Globus pallidus (tissue), 1 donor: ENCODE measurements around the gene RBM46.
A peak's percentile ranks its signal among the peaks of the same experiment; 100 is the strongest.

Source experiments
- DNase-seq: peaks from one replicate; pipeline ENCODE4 v3.0.0-alpha.2; 2015; ENCODE audit warnings: low spot score

The RBM46 gene, protein sequence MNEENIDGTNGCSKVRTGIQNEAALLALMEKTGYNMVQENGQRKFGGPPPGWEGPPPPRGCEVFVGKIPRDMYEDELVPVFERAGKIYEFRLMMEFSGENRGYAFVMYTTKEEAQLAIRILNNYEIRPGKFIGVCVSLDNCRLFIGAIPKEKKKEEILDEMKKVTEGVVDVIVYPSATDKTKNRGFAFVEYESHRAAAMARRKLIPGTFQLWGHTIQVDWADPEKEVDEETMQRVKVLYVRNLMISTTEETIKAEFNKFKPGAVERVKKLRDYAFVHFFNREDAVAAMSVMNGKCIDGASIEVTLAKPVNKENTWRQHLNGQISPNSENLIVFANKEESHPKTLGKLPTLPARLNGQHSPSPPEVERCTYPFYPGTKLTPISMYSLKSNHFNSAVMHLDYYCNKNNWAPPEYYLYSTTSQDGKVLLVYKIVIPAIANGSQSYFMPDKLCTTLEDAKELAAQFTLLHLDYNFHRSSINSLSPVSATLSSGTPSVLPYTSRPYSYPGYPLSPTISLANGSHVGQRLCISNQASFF

DNA sequence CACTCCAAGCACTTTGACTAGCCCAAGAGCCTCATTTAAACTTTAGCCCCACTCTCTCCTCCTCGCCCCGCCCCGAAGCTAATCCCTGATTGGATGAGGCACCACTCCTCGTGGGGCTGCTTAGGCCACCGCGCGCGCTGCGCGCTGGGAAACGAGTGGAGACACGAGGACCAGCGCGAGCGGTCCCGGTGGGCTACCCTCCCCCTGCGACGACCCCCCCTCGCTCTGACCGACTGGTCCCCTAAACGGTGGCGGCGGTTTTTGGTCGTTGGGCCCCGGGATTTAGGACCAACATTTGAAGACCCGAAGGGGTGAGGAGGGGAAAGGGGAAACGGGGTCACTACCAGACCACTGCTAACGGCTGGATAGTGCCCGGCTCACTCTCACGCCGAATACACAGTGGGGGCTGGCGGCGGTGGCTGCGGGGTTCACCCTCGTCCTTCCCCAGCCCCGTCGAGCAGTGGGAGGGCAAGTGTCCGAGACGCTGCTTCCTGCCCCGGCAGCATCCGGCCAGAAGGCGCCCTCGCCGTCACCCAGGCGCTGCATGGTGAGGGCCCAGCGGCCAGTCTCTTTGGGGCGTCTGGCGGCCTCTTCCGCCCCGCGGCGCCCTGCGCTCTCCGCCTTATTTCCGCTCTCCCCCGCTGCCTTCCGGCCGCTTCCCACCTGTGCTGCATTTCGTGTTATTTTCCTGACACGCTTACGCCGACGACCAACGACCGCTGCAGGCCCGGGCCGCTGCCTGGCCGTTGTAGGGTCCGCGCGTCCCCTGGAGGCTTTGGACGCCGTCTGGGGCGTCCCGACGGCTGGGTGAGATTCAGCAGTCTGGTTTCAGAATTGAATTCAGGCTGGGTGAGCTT, at the start of gene RBM46:
Gene RBM46 (plus strand): TSS at position 147 of the 857 bp plus-strand sequence. CDS start 15,481 bp downstream, outside the sequence.
- DNase-seq, result no peak

DNA sequence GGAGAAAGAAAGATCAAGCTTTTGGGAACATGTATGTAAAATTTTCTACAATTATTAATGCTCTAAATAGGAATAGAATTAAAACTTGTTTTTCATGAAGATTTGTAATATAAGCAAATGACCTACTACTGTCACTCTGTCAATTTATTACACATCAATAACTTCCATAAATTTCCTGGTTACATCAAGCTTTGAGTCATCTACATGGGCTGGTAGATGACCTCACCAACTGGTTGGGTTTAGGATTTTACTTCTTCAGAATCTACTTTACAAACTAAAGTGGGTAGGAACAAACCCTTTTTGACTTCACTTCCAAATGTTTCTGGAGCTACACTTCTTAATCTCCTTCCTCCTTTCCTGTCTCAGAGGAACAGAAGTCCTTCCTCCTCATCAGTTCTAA, 49.3 kb upstream of the RBM46 start:
- no peak for DNase-seq

- no peak for DNase-seq
Measured at GRCh38 chr4:154732669-154733068, 48.4 kb upstream of the RBM46 start.

DNA sequence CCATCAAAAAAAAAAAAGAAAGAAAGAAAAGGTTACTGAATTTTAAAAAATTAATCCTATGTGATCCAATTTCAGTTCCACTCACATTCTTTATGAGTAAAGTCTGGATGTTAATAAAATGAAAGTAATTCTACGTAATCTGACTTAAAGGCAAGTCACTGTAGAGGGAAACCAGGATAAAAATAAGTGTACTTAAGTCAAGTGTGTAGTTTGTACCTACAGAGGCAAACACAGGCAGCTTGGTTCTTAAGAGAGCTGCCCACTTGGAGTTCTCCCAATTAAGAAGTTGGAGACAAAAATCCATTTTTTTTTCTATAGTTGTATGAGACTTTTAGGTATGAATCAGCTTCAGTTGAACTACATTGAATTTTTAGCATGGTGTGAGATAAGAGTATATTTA, 44.3 kb upstream of the RBM46 start:
- DNase-seq, result no peak

DNA sequence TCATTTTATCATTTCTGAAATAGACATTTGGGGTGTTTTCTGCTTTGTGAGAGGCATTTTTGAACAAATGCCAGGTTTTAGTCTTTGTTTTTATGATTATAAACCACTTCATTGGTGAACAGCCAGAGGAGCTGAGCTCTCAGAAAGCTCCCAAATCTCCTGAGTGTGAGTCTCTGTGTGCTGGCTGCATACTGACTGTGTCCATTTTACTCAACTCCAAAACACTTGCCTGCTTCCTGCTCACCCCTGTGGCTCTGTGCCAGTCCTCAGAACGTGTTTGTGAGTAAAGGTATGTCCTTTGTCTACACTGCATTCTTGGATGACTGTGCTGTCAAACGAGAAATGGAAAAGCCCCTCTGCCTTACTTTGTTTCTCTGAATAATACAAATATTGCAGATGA, 42.6 kb upstream of the RBM46 start:
- DNase-seq, result no peak

GRCh38 chr4:154739111-154739510, 42.0 kb upstream of the RBM46 start:
- DNase-seq, result no peak

DNA sequence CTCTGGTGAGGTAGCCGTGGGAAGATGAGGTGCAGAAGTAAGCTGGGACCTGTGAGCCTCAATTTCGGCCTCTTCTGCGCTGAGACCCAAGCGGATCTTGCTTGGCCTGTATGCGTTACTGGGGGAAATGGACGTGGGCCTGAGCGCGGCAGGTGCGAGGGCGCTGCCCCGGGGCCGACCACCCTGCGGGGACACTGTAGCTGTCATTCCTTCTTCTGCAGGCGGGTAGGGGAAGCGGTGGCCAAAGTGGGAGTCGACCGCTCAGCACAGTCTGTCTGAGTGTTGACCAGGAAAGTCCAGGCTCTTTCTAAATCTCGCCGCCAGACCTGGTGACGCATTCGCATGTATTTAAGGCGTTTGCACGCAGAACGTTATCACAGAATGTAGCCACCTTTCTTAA, 40.6 kb upstream of the RBM46 start:
- DNase-seq, result no peak

DNA sequence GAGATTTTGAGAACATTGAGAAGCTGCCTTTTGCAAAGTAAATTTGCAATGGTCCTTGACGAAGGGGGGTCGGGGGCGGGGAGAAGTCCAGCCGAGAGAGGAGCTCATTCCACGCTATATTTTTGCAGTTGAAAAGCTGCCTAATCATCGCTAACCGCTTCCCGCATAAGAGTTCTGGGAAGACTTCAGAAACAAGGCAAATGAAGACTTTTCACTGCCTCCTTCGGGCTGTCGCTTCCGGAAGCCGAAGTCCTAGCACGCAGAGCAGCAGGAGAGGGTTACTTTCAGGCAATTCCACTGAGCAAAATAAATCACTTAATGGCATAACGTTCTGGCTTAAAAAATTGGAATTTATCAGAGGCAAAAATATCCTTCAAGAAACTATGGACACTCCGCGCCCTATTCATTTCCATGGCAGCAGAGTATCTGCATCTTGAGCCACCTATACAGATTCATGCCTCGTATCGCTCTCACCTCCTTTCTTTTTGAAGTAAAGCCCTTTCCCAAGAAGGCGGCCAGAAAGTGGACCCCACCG, 39.9 kb upstream of the RBM46 start:
- no peak for DNase-seq

DNA sequence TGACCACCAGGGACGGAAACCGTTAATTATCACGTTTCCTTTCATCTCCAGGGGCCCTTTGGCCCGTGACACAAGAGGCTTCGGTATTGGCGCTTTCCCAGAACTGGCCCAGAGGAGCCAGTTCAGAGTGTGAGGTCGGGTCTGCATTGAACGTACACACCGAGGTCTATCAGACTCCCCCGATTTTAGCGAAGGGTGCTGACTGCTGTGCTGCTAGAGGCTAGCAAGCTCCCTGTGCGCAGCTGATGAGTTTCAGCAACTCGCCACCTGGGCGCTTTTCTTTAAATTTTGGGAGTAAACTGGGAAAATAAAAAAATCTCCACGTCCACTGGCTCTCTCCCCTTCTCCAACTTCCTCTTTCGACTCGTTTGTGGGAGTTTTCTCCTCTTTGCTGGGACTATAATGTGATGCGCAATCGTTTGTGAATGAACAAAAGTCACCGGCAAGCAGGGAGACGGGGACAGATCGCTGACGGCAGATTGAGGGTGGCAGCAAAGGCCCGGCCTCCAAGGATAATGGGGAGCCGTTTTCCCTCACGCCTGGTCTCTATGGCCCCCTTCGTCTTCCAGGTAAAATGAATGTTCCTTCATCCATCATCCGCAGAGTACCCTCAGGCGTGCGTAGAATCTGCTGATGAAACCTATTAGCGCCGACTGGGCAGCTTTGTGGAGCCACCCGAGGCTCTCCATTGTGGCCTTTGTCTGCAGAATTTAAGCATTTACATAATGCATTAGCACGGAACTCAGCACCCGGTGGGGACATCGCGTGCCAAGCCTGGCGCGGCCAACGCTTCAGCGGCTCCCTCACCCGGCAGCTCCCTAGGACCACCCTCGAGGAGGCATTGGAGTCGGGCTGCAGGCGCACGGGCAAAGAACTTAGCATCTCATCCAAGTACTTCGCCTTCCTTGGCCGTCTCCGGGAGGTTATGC, 38.9 kb upstream of the RBM46 start:
- peak; percentile 18 for DNase-seq

- DNase-seq, result peak; percentile 37
Measured at GRCh38 chr4:154743683-154744340, 37.3 kb upstream of the RBM46 start, which contains the start of gene LRAT. Gene LRAT, plus strand, starts transcription at chr4:154744000. Its CDS starts 327 bp downstream, at chr4:154744327.

DNA sequence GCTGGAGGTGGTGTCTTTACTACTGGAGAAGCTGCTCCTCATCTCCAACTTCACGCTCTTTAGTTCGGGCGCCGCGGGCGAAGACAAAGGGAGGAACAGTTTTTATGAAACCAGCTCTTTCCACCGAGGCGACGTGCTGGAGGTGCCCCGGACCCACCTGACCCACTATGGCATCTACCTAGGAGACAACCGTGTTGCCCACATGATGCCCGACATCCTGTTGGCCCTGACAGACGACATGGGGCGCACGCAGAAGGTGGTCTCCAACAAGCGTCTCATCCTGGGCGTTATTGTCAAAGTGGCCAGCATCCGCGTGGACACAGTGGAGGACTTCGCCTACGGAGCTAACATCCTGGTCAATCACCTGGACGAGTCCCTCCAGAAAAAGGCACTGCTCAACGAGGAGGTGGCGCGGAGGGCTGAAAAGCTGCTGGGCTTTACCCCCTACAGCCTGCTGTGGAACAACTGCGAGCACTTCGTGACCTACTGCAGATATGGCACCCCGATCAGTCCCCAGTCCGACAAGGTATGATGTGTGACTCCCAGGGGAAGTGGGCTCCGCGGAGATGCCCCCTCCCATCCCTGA, 36.6 kb upstream of the RBM46 start:
- no peak for DNase-seq

DNA sequence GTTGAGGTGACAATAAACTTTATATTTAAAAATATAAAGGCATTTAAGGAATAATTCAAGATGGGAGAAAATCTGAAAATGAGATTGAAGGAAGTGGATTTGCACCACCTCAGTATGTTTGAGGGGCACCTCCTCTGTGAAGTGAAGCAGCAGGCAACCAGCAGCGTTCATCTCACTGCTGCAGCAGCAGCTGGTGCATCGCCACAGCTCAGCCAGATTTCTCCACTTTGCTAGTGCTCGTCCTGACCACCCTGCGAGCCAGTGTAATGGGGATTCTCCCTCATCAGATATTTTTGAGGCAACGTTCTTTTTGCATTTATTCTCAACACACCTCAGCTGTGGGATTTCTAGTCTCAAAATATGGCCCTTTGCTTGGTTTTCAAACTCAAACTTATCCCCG, 23.4 kb upstream of the RBM46 start:
- DNase-seq, result no peak

- no peak for DNase-seq
Measured at GRCh38 chr4:154760895-154761294, 20.2 kb upstream of the RBM46 start.

DNA sequence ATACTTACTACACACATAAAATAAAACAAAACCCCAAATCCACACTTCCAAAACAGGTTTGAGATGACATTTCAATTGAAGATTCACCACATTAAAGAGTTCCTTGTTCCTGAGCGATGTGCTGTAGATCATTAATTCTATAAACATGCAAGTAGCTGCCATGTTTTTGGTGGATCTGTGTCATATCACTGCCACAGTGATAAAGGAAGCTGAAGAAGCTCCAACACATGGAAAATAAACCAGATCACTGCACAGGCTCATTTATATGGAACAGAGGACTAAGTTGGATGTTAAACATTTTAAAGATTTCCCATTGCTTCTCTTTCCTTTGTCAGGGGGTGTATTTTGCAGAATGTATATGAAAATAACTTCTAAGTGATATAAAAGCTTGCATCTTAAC, 2.8 kb upstream of the RBM46 start:
- no peak for DNase-seq

DNA sequence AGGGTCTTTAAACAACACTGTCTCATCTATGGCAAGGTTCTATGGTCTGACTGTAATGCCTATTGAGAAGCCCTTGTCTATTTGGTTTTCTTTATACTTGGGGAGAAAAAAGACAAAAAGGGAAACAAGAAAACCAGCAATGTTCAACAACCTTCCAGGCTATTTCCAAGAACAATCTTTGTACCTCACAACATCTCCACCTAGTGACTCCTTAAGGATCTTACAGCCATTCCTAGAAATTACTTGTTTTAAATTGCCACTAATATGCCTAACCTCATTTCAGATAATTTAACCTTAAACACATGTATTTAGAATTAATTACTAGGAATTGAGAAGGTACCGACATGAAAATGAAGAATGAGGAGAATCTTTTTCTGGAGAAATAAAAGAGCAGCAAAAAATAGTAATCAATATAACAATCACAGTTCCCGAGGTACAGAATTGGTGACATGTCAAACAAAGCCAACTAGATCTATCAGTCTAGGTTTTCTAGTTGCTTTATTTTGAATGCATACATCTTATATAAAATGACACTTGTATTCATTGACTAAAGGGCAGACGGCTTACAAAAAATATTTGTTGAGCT, 1.6 kb upstream of the RBM46 start:
- peak; percentile 17 for DNase-seq

GRCh38 chr4:154781983-154782293, 866 bp downstream of the RBM46 start:
- DNase-seq, result no peak

DNA sequence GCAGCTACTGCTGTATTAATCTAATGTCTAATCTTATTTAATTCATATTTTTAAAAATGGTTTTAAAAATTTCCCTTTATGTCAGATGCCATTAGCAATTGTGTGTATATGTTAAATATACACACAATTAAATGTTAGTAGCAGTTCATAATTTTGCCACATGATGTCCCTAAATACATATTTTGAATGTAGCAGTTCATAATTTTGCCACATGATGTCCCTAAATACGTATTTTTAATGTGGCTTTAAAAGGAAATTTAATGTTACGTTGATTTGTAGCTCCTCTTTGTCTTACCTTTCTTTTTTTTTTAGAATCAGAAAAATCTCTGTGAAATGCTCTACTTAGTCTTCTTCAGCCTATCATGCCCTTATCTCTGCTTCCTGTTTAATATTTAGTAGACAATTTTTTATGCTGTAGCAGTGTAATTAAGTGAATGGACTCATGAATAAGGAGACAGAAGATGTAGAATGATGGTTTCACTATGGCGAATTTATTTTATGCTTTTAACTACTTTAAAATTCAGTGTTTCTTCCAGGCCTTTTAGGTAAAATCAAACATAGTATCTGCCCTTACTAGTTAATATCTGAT, 26.1 kb downstream of the RBM46 start:
- no peak for DNase-seq

- no peak for DNase-seq
Measured at GRCh38 chr4:154818230-154818629, 37.2 kb downstream of the RBM46 start.

DNA sequence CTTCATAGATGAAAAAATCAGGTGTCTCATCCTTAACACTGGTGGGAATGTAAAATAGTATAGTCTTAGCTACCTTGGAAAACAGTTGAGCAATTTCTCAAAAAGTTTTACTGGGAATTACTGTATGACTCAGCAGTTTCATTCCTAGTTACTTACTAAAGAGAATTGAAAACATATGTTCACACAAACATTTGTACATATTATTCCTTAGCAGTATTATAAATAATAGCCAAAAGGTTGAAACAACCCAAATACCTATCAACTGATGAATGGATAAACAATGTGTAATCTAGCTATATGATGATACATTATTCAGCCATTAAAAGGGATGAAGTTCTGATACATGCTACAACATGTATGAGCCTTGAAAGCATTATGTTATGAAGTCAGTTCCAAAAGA, 41.7 kb downstream of the RBM46 start:
- no peak for DNase-seq

DNA sequence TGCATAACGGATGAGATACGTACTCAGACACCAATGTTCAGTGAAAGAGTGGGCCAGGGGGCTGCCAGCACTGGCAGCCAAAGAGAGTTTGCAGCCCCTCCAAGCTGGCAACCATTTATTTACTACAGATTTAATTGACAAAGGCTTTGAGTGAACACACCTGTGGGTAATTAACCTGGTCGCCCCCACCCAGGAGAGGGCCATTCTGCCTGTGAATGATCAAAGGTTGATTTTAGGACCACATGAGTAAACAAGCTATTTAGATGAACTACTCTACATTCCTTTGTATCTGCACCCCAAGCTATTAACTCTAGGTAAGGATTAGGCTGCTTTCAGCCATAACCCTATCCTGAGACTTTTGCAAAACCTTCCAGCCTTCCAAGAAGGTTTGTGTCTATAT, 55.0 kb downstream of the RBM46 start:
- no peak for DNase-seq
